ENCODE results near the gene LIMK1.
"Not testable (repeated sequence)": the region's sequence is repeated elsewhere in the genome, so short reads cannot be mapped to it uniquely, and the experiment has no call there.

Gene LIMK1

GRCh38 chr7:74153736-74154135, 70.1 kb downstream of the LIMK1 start:
- Mint-ChIP-seq H3K4me1 (ENCODE audit: low read depth) (no peaks in the 10 kb centered on the region), H3K27ac (no peak overlapping the region), H3K9me3 (no peaks in the 10 kb centered on the region)

DNA sequence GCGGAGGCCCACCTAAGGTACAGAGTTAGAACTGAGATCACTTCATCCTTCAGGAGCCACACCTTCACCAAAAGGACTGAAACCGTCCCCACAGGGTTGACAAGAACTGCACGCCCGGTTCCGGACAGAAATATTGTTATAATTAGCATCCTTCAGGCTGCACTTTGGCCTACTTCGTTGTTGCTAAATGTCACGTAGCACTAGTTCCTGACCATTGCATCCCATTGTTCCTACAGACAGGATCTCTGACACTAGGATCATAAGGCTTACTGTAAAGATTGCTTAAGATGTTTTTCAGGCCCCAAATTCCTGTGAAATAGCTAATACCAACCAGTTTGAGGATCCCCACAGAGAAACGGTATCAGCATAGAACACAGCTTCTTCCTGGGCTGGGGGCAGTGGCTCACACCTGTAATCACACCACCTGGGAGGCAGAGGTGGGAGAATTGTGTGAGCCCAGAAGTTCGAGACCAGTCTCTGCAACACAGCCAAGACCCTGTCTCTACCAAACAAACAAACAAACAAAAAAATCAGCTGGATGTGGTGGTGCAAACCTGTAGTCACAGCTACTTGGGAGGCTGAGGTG, 72.3 kb downstream of the LIMK1 start:
- Mint-ChIP-seq H3K27ac (no peak overlapping the region), H3K27me3 (no peaks in the 10 kb centered on the region), H3K4me3 (no peak overlapping the region), H3K4me1 (ENCODE audit: low read depth) (no peaks in the 10 kb centered on the region), H3K9me3 (no peaks in the 10 kb centered on the region), H3K36me3 (ENCODE audit: low read depth) (no peaks in the 10 kb centered on the region)

More at GRCh38 chr7:74153736-74154135, 70.1 kb downstream of the LIMK1 start:
- Mint-ChIP-seq H3K36me3 (ENCODE audit: low read depth) (no peaks in the 10 kb centered on the region), H3K4me3 (no peak overlapping the region), H3K27me3 (no peaks in the 10 kb centered on the region)

DNA sequence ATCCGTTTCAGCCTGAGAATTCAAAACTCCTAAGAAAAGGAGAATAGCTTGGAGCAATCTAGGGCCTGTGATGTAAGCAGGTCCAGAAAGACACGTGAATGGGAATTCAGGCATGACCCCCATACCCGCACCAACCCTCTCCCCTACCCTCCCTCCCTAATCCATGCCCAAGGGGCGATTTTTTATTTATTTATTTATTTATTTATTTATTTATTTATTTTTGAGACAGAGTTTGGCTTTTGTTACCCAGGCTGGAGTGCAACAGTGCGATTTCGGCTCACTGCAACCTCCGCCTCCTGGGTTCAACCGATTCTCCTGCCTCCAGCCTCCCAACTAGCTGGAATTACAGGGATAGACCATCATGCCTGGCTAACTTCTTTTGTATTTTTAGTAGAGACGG, 74.0 kb downstream of the LIMK1 start:
- Mint-ChIP-seq H3K4me1 (ENCODE audit: low read depth) (no peaks in the 10 kb centered on the region), H3K9me3 (no peaks in the 10 kb centered on the region), H3K4me3 (no peak overlapping the region), H3K27ac (no peak overlapping the region), H3K27me3 (no peaks in the 10 kb centered on the region), H3K36me3 (ENCODE audit: low read depth) (no peaks in the 10 kb centered on the region)

DNA sequence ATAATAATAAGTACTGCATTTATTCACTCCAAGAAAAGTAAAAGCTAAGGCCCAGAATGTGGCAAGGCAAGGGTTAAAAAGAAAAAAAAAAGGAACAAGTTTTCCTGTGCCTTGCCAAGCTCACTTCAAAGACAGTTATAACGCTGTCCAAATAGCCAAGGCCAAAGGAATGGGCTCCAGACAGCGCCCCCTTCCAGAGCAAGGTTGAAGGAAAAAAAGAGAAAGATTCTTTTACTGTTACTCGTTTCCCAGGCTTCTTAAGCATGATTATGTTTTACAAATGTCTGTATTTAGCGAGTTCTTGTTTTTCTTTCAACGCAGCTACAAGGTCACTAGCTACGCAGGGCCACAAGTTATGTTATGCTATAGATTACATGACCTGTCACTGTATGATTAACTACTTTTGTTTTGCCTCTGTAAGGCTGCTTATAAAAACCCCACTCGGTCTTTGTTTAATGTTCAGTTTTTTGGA, 81.4 kb downstream of the LIMK1 start:
- no peak overlapping the region for H3K27ac Mint-ChIP-seq
- no peaks in the 10 kb centered on the region for H3K36me3 Mint-ChIP-seq (ENCODE audit: low read depth)
- H3K9me3 Mint-ChIP-seq: no peaks in the 10 kb centered on the region
- no peaks in the 10 kb centered on the region for H3K4me1 Mint-ChIP-seq (ENCODE audit: low read depth)
- H3K4me3 Mint-ChIP-seq: no peak overlapping the region
- H3K27me3 Mint-ChIP-seq: no peaks in the 10 kb centered on the region

- H3K9me3 Mint-ChIP-seq: no peaks in the 10 kb centered on the region
Observed at GRCh38 chr7:74165867-74166593, 82.4 kb downstream of the LIMK1 start.

GRCh38 chr7:74167324-74167723, 83.7 kb downstream of the LIMK1 start:
- H3K36me3 Mint-ChIP-seq (ENCODE audit: low read depth); H3K27me3 Mint-ChIP-seq; H3K4me1 Mint-ChIP-seq (ENCODE audit: low read depth); H3K9me3 Mint-ChIP-seq; H3K27ac Mint-ChIP-seq; H3K4me3 Mint-ChIP-seq: not testable (repeated sequence)

More at GRCh38 chr7:74165867-74166593, 82.4 kb downstream of the LIMK1 start:
- no peak overlapping the region for H3K27ac Mint-ChIP-seq
- H3K36me3 Mint-ChIP-seq (ENCODE audit: low read depth): no peaks in the 10 kb centered on the region
- H3K27me3 Mint-ChIP-seq: no peaks in the 10 kb centered on the region
- no peaks in the 10 kb centered on the region for H3K4me1 Mint-ChIP-seq (ENCODE audit: low read depth)
- no peak overlapping the region for H3K4me3 Mint-ChIP-seq

Measured in stimulated activated naive CD8-positive, alpha-beta T cell treated with anti-CD3 and anti-CD28 coated beads, Interleukin-15, Interleukin-2, amounts not matched to agents 100 ng/mL and 50 ng/mL, for 24 hours (primary cell).